ENCODE data around the gene IL7R. TPM values are rescaled to one million over a fixed set of nuclear protein-coding genes. Genes with fewer than 3 reads are reported as not detected.

Gene IL7R
- total RNA-seq, 1 donor from 2014 or later: 0.54 TPM

DNA sequence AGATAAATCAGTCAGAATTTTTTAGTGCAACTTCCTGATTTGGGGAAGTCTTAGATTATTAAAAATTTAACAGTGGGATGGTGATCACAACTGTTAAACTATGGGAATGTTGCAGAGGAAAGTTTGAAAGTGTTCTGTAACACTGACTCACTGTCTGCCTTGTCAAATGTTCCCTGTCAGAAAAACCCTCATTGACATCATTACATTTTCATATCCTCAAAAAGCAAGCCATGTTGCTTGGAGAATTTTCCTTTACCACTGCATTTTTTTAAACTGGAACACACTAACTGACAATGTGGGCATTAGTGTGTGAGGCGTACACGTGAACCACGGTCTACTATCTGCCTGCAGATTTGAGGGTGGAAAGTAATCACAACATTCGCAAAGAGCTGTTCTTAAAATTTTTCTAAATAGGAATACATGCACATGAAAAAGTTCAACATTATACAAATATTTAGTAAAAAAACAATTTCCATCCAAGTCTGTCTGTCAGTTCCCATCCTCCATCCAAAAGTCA is 28.6 kb upstream of the IL7R start:
- DNase-seq (ENCODE audit: low spot score): no peak

DNA sequence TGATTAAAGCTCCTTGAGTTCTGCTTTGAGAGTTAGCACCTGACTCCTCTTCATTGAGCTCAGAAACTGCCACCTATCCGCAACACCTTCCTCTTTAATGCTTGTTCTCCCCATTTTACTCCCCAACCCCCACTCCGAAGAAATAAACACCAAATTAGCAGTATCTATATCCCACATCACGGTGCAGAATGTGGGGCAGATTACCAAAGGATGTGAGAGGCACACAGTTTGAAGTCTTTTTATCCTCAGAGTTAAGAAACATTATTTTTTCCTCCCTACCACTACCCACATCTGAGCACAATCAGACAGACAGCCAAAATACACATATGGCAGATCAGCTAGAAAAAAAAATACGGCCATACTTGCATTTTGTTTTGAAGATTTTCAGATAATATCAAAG is 26.1 kb upstream of the IL7R start:
- no peak for DNase-seq (ENCODE audit: low spot score)
- no peak overlapping the region for H3K27ac Mint-ChIP-seq (ENCODE audit: unreplicated experiment)
- H3K4me3 Mint-ChIP-seq (ENCODE audit: unreplicated experiment): no peak overlapping the region
- H3K27me3 Mint-ChIP-seq (ENCODE audit: unreplicated experiment): no peaks in the 10 kb centered on the region
- no peaks in the 10 kb centered on the region for H3K4me1 Mint-ChIP-seq (ENCODE audit: unreplicated experiment)
- H3K9me3 Mint-ChIP-seq (ENCODE audit: unreplicated experiment): no peaks in the 10 kb centered on the region
- TF ChIP-seq, protein P1, sequence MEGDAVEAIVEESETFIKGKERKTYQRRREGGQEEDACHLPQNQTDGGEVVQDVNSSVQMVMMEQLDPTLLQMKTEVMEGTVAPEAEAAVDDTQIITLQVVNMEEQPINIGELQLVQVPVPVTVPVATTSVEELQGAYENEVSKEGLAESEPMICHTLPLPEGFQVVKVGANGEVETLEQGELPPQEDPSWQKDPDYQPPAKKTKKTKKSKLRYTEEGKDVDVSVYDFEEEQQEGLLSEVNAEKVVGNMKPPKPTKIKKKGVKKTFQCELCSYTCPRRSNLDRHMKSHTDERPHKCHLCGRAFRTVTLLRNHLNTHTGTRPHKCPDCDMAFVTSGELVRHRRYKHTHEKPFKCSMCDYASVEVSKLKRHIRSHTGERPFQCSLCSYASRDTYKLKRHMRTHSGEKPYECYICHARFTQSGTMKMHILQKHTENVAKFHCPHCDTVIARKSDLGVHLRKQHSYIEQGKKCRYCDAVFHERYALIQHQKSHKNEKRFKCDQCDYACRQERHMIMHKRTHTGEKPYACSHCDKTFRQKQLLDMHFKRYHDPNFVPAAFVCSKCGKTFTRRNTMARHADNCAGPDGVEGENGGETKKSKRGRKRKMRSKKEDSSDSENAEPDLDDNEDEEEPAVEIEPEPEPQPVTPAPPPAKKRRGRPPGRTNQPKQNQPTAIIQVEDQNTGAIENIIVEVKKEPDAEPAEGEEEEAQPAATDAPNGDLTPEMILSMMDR (IDR thresholded peaks at IDR 0.05; ENCODE audit: unreplicated experiment): no peak
- no peaks in the 10 kb centered on the region for H3K36me3 Mint-ChIP-seq (ENCODE audit: low read depth, unreplicated experiment)

More for the DNA sequence above, 28.6 kb upstream of the IL7R start:
- Mint-ChIP-seq H3K4me3 (ENCODE audit: unreplicated experiment) (no peak overlapping the region), H3K27ac (ENCODE audit: unreplicated experiment) (no peak overlapping the region), H3K36me3 (ENCODE audit: low read depth, unreplicated experiment) (no peaks in the 10 kb centered on the region), H3K4me1 (ENCODE audit: unreplicated experiment) (no peaks in the 10 kb centered on the region), H3K27me3 (ENCODE audit: unreplicated experiment) (no peaks in the 10 kb centered on the region), H3K9me3 (ENCODE audit: unreplicated experiment) (no peaks in the 10 kb centered on the region)
- TF ChIP-seq, protein P1 (IDR thresholded peaks at IDR 0.05; ENCODE audit: unreplicated experiment): no peak

DNA sequence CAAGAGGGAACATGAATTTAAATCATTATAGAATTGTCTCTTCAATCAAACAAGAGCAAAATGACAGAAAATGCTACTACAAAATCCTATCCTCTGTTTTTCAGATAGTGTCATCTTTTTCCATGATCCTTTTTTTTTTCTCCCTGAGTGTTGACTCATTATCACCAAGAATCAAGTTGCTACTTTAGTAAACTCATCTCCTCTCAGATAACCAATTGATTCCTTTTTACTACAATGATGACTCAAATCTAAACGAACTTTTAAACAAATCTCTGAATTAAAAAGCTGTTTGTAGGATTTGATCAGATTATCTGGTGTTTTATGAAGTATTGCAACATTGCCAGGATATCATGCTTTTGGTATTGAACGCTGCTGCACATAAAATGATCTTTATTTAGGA is 23.9 kb upstream of the IL7R start:
- Mint-ChIP-seq H3K27ac (ENCODE audit: unreplicated experiment) (no peak overlapping the region), H3K9me3 (ENCODE audit: unreplicated experiment) (no peaks in the 10 kb centered on the region), H3K27me3 (ENCODE audit: unreplicated experiment) (no peaks in the 10 kb centered on the region), H3K4me3 (ENCODE audit: unreplicated experiment) (no peak overlapping the region), H3K4me1 (ENCODE audit: unreplicated experiment) (no peaks in the 10 kb centered on the region), H3K36me3 (ENCODE audit: low read depth, unreplicated experiment) (no peaks in the 10 kb centered on the region)
- TF ChIP-seq, protein P1 (IDR thresholded peaks at IDR 0.05; ENCODE audit: unreplicated experiment): no peak
- DNase-seq (ENCODE audit: low spot score): no peak

DNA sequence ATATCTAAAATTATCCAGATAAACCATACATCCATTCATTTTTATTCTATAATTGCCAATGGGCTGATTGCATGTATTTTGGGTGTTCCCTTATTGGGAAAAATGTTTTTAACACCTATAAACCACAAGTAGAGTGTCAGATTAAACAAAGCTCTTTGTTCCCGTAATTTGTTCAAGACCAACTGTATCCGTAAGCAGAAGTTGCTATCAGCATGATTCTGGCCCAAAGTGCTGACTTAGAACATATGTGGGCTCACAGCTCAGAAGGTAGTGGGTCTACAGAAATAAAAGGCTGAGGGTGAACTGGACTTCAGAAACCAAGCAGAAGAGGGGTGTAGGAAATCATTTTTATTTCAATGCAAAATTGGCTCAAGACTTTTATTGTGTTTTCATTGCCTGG is 23.5 kb upstream of the IL7R start:
- Mint-ChIP-seq H3K4me1 (ENCODE audit: unreplicated experiment) (no peaks in the 10 kb centered on the region), H3K36me3 (ENCODE audit: low read depth, unreplicated experiment) (no peaks in the 10 kb centered on the region), H3K27ac (ENCODE audit: unreplicated experiment) (no peak overlapping the region), H3K27me3 (ENCODE audit: unreplicated experiment) (no peaks in the 10 kb centered on the region), H3K4me3 (ENCODE audit: unreplicated experiment) (no peak overlapping the region), H3K9me3 (ENCODE audit: unreplicated experiment) (no peaks in the 10 kb centered on the region)
- TF ChIP-seq, protein P1 (IDR thresholded peaks at IDR 0.05; ENCODE audit: unreplicated experiment): no peak
- DNase-seq (ENCODE audit: low spot score): no peak

DNA sequence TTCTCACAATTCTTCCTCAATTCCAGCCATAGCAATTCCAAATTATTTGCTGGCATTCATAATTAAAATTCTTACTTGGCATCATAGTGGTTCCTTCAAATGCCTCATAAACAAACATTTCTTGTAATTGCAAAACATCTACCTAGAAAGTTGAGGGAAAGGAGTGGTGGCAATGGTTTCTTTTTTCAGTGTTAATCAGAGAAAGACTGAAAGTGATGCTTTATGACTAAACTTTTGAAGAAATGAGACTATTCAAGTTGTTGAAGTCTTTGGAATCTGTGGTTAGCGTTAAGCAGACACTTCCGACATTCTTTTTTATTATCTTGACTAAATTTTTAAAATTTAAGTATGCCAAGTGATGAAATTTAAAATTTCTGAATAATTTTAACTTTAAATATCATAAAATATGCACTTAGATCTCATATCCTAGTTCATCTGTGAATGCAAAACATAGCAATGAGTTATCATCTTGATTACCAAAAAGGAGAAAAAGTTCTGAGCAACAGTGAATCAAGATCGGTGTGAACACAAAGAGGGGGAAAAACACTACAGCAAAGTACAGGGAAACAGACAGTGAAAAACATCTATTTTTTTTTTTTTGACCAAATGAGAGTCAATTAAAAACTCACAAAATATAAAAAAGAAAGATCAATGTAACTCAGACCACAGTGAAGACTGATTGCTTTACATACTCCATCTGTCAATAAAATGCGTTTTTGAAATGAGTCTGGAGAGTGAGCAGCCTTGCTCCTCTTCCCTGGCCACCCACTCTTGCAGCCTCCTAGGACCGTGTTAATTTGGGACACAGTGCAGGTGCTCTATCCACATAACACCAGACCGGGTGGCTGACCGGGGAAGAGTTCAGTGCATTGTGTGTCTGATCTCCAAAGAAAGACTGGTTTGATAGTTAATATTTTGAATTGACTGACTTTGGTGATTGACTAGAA is 20.6 kb upstream of the IL7R start:
- Mint-ChIP-seq H3K9me3 (ENCODE audit: unreplicated experiment) (no peaks in the 10 kb centered on the region), H3K4me3 (ENCODE audit: unreplicated experiment) (no peak overlapping the region), H3K27ac (ENCODE audit: unreplicated experiment) (no peak overlapping the region), H3K4me1 (ENCODE audit: unreplicated experiment) (no peaks in the 10 kb centered on the region), H3K36me3 (ENCODE audit: low read depth, unreplicated experiment) (no peaks in the 10 kb centered on the region), H3K27me3 (ENCODE audit: unreplicated experiment) (no peaks in the 10 kb centered on the region)
- no peak for DNase-seq (ENCODE audit: low spot score)
- TF ChIP-seq, protein P1 (IDR thresholded peaks at IDR 0.05; ENCODE audit: unreplicated experiment): no peak

All from endothelial cell (in vitro differentiated cells).